ENCODE results near the gene ARMC6.

- TF ChIP-seq KLF9 (tag by site-specific recombination; IDR thresholded peaks at IDR 0.05; ENCODE audit: low read depth) (no peak), ZNF274 (IDR thresholded peaks at IDR 0.05; ENCODE audit: low read length) (no peak), ZNF274 (tag by site-specific recombination; IDR thresholded peaks at IDR 0.05; ENCODE audit: borderline replicate concordance) (no peak), CTCF (tag by site-specific recombination; IDR thresholded peaks at IDR 0.05) (no peak), ZNF114 (tag by site-specific recombination; IDR thresholded peaks at IDR 0.05) (no peak), ZNF16 (tag by site-specific recombination; IDR thresholded peaks at IDR 0.05; ENCODE audit: low read depth) (no peak), ZNF121 (tag by site-specific recombination; IDR thresholded peaks at IDR 0.05) (no peak), ZNF701 (tag by site-specific recombination; IDR thresholded peaks at IDR 0.05) (no peak), ZNF521 (tag by site-specific recombination; IDR thresholded peaks at IDR 0.05) (no peak), KLF7 (tag by site-specific recombination; IDR thresholded peaks at IDR 0.05; ENCODE audit: borderline replicate concordance) (no peak), ZNF18 (tag by site-specific recombination; IDR thresholded peaks at IDR 0.05) (no peak), ZSCAN5A (tag by site-specific recombination; IDR thresholded peaks at IDR 0.05) (no peak), ZBTB11 (tag by site-specific recombination; conservative IDR thresholded peaks at IDR 0.05; ENCODE audit: low read depth) (no peak), KLF16 (tag by site-specific recombination; IDR thresholded peaks at IDR 0.05) (no peak)
Observed at GRCh38 chr19:18993115-18993514, 40.3 kb upstream of the ARMC6 start.

Data from HEK293 (cell line).